B cell (primary cell): ENCODE measurements around the gene SCAMP3. TPM values are rescaled to one million over a fixed set of nuclear protein-coding genes. Genes with fewer than 3 reads are reported as not detected.

Source experiments
- ATAC-seq: fragments of 200-7000 bp; cut with Tn5 transposase; one replicate; pipeline ENCODE4 v1.10.0; 2021; ENCODE audit warnings: low read depth, mild to moderate bottlenecking, moderate number of reproducible peaks, moderate library complexity
- CTCF ChIA-PET: fragments of 350-600 bp; sonication (Branson Sonifier 250); formaldehyde crosslinking; loops from one replicate; lab custom pipeline; 2021; ENCODE audit warnings: antibody characterized with exemption, inconsistent platforms; lab: Charles Lee
- POLR2A ChIA-PET: fragments of 350-600 bp; sonication (Branson Sonifier 250); formaldehyde crosslinking; loops from one replicate; lab custom pipeline; 2021; ENCODE audit warnings: antibody characterized with exemption; lab: Charles Lee
- DNase-seq: peaks from one replicate; pipeline ENCODE4 v3.0.0; 2013
- H2AFZ ChIP-seq: 2 replicates; pipeline ENCODE4 v1.6.1; 2012; ENCODE audit warnings: mild to moderate bottlenecking, low read depth, low read length; ENCODE audit not compliant: insufficient read depth, poor library complexity, severe bottlenecking
- H3K27ac ChIP-seq, 2 donors: 1 replicate in 1 of 2; 2 replicates in 1 of 2; pipeline ENCODE4 v1.5.1; 2012 to 2013; ENCODE audit warnings: low read length in 2 of 2, mild to moderate bottlenecking in 2 of 2, moderate library complexity in 1 of 2
- H3K27me3 ChIP-seq, 4 experiments: fragments of 200-600 bp in 1 of 4; sonication (generic) in 1 of 4; replicated peaks in 1 of 4; 1 replicate in 2 of 4; 2 replicates in 2 of 4; pipeline versions ENCODE4 v1.6.1 to v1.7.0; 2013 to 2016; ENCODE audit warnings: low read length in 3 of 4, mild to moderate bottlenecking in 2 of 4, mixed read lengths in 1 of 4, moderate library complexity in 1 of 4; ENCODE audit not compliant: insufficient read depth in 4 of 4, control insufficient read depth in 3 of 4; ENCODE audit errors: control extremely low read depth in 1 of 4
- H3K36me3 ChIP-seq, 2 experiments: replicated peaks in 1 of 2; 1 replicate in 1 of 2; 2 replicates in 1 of 2; pipeline versions ENCODE4 v1.6.1 to v1.7.1; 2013; ENCODE audit warnings: low read length in 1 of 2; ENCODE audit not compliant: insufficient read depth in 2 of 2, control insufficient read depth in 1 of 2; ENCODE audit errors: control extremely low read depth in 1 of 2, extremely low read depth in 1 of 2
- H3K4me1 ChIP-seq, 2 donors: fragments of 200-600 bp in 1 of 2; sonication (generic) in 1 of 2; 1 replicate in 1 of 2; 2 replicates in 1 of 2; pipeline versions ENCODE4 v1.5.1 to v1.6.1; 2013 to 2017; ENCODE audit warnings: low read length in 2 of 2; ENCODE audit not compliant: control insufficient read depth in 2 of 2, insufficient read depth in 2 of 2
- H3K4me2 ChIP-seq: replicated peaks from 2 replicates; pipeline ENCODE3; 2012; ENCODE audit warnings: mild to moderate bottlenecking, low read depth, low read length; ENCODE audit not compliant: poor library complexity, severe bottlenecking
- H3K4me3 ChIP-seq, 5 experiments: fragments of 200-600 bp in 1 of 5; sonication (generic) in 1 of 5; 1 replicate in 3 of 5; 2 replicates in 2 of 5; pipeline versions ENCODE4 v1.5.1 to v1.7.0; 2011 to 2016; ENCODE audit warnings: low read length in 4 of 5, mild to moderate bottlenecking in 4 of 5, low read depth in 2 of 5, control low read depth in 1 of 5, moderate library complexity in 1 of 5; ENCODE audit not compliant: insufficient read depth in 1 of 5; ENCODE audit errors: control extremely low read depth in 1 of 5, extremely low read depth in 1 of 5
- H3K79me2 ChIP-seq: fragments of 200-600 bp; sonication (generic); one replicate; pipeline ENCODE4 v1.6.0; 2016; ENCODE audit warnings: low read length; ENCODE audit not compliant: control insufficient read depth, insufficient read depth
- H3K9ac ChIP-seq: fragments of 200-600 bp; sonication (generic); 2 replicates; pipeline ENCODE4 v1.6.1; 2017; ENCODE audit warnings: mild to moderate bottlenecking, low read length, moderate library complexity
- H3K9me3 ChIP-seq, 3 donors: one replicate each; pipeline versions ENCODE4 v1.6.1 to v1.7.1; 2013; ENCODE audit warnings: low read length in 2 of 3; ENCODE audit not compliant: control insufficient read depth in 2 of 3, insufficient read depth in 1 of 3; ENCODE audit errors: control extremely low read depth in 1 of 3
- H4K20me1 ChIP-seq: 2 replicates; pipeline ENCODE4 v1.6.0; 2012; ENCODE audit warnings: mild to moderate bottlenecking, low read length; ENCODE audit not compliant: insufficient read depth, control insufficient read depth, poor library complexity, severe bottlenecking
- H3K27ac Mint-ChIP-seq: one replicate; pipeline ENCODE4 v1.8.0; 2021; ENCODE audit warnings: mixed read lengths
- H3K27me3 Mint-ChIP-seq: one replicate; pipeline ENCODE4 v1.8.0; 2021; ENCODE audit warnings: mixed read lengths
- H3K4me1 Mint-ChIP-seq: one replicate; pipeline ENCODE4 v1.8.0; 2021; ENCODE audit warnings: mixed read lengths
- H3K4me3 Mint-ChIP-seq: one replicate; pipeline ENCODE4 v1.8.0; 2021; ENCODE audit warnings: mixed read lengths
- H3K9me3 Mint-ChIP-seq: one replicate; pipeline ENCODE4 v1.8.0; 2022; ENCODE audit warnings: mixed read lengths; ENCODE audit not compliant: insufficient read depth
- EZH2 ChIP-seq: IDR thresholded peaks from 2 replicates; pipeline ENCODE4 v1.6.1; 2012; ENCODE audit warnings: borderline replicate concordance, low read depth, mild to moderate bottlenecking, moderate library complexity, low read length; ENCODE audit not compliant: insufficient read depth, poor library complexity, severe bottlenecking
- WGBS: methylation state at CpG from one replicate; pipeline ENCODE4 v1.1.5; 2013; ENCODE audit warnings: missing lambda C conversion rate; ENCODE audit not compliant: insufficient coverage; 5-methylcytosine and 5-hydroxymethylcytosine counted together
- intact Hi-C: fragments of 100-400 bp; cut with micrococcal nuclease; formaldehyde crosslinking; loops from one replicate; pipeline ENCODE4 v1.10.0; 2022
- polyA plus RNA-seq: library from polyadenylated mRNA; depleted of rRNA; stranded (reverse); fragments of >200 nt; gene quantifications from 2 replicates; pipeline ENCODE4 v1.2.3, GENCODE V29; 2012
- total RNA-seq, 2 donors: library from RNA; stranded (reverse); fragments of 120-200 nt in 1 of 2; gene quantifications; 1 replicate in 1 of 2; 2 replicates in 1 of 2; pipeline versions ENCODE4 v1.2.3 to v1.2.4, GENCODE V29; 2013 to 2022
- TF ChIP-seq, protein P1 (sequence below): fragments of 200-600 bp; IDR thresholded peaks from one replicate; pipeline ENCODE4 v1.8.0; 2022; ENCODE audit warnings: antibody characterized with exemption, mild to moderate bottlenecking

The SCAMP3 gene
- total and polyA plus RNA-seq, 2 donors (not counting 1 experiment from before 2014, with no cell fraction given), result 79.8 to 107 TPM

DNA sequence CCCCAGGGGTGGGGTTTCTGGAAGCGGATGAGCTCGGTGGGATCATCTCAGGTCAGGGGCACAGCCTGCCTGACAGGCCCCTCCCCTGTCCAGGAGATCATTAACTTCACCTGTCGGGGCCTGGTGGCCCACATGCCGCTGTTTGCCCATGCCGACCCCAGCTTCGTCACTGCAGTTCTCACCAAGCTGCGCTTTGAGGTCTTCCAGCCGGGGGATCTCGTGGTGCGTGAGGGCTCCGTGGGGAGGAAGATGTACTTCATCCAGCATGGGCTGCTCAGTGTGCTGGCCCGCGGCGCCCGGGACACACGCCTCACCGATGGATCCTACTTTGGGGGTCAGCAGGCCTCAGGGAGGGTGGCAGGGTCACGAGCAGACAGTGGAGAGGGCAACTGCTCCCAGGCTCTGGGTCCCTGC lies 23.5 kb upstream of the SCAMP3 start:
- no peak for TF ChIP-seq EZH2
- TF ChIP-seq, protein P1, sequence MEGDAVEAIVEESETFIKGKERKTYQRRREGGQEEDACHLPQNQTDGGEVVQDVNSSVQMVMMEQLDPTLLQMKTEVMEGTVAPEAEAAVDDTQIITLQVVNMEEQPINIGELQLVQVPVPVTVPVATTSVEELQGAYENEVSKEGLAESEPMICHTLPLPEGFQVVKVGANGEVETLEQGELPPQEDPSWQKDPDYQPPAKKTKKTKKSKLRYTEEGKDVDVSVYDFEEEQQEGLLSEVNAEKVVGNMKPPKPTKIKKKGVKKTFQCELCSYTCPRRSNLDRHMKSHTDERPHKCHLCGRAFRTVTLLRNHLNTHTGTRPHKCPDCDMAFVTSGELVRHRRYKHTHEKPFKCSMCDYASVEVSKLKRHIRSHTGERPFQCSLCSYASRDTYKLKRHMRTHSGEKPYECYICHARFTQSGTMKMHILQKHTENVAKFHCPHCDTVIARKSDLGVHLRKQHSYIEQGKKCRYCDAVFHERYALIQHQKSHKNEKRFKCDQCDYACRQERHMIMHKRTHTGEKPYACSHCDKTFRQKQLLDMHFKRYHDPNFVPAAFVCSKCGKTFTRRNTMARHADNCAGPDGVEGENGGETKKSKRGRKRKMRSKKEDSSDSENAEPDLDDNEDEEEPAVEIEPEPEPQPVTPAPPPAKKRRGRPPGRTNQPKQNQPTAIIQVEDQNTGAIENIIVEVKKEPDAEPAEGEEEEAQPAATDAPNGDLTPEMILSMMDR, result no peak
- Histone ChIP-seq H3K27me3 (no peaks in the 10 kb centered on the region), H3K4me3 (no peak overlapping the region), H2AFZ (no peak overlapping the region), H3K36me3 (no peaks in the 10 kb centered on the region), H3K27ac (no peak overlapping the region), H3K9me3 (no peaks in the 10 kb centered on the region), H3K4me1 (no peaks in the 10 kb centered on the region), H4K20me1 (no peaks in the 10 kb centered on the region), H3K4me2 (no peak overlapping the region), H3K9ac (no peak overlapping the region), H3K79me2 (no peaks in the 10 kb centered on the region)
- Mint-ChIP-seq H3K27me3 (no peaks in the 10 kb centered on the region), H3K9me3 (no peaks in the 10 kb centered on the region), H3K27ac (no peak overlapping the region), H3K4me1 (no peaks in the 10 kb centered on the region), H3K4me3 (no peak overlapping the region)
- no peak for DNase-seq
- WGBS, result 96% methylated on average over 17 of the region's 18 CpGs
- intact Hi-C loops, result no loop called here
- POLR2A ChIA-PET, result no interaction called here
- CTCF ChIA-PET, result no interaction called here
- no peak for ATAC-seq

DNA sequence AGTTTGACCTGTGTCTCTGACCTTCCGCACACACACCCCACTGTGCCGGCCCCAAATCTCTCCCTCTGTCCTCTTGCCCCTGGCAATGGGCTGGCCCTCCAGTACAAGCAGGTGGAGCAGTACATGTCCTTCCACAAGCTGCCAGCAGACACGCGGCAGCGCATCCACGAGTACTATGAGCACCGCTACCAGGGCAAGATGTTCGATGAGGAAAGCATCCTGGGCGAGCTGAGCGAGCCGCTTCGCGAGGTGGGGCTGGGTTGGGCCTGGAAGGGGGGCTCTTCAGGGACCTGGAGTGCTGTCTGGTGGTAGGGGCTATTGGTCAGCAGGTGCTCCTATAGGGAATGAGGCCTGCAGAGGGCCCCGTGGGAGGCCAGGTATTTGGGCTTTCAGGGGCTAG lies 22.9 kb upstream of the SCAMP3 start:
- no peak overlapping the region for H3K9ac ChIP-seq
- WGBS, result 97% methylated on average over 13 of the region's 14 CpGs
- no peak overlapping the region for H3K4me3 Mint-ChIP-seq

More for the DNA sequence above, 22.9 kb upstream of the SCAMP3 start:
- Histone ChIP-seq H3K4me2 (no peak overlapping the region), H3K36me3 (no peaks in the 10 kb centered on the region), H3K27me3 (no peaks in the 10 kb centered on the region), H3K4me3 (no peak overlapping the region), H3K27ac (no peak overlapping the region), H3K9me3 (no peaks in the 10 kb centered on the region), H3K4me1 (no peaks in the 10 kb centered on the region), H4K20me1 (no peaks in the 10 kb centered on the region), H2AFZ (no peak overlapping the region), H3K79me2 (no peaks in the 10 kb centered on the region)
- DNase-seq (no peak), ATAC-seq (no peak)
- Mint-ChIP-seq H3K27me3 (no peaks in the 10 kb centered on the region), H3K9me3 (no peaks in the 10 kb centered on the region), H3K4me1 (no peaks in the 10 kb centered on the region), H3K27ac (no peak overlapping the region)
- intact Hi-C loops, result no loop called here
- TF ChIP-seq EZH2, result no peak
- TF ChIP-seq, protein P1, result no peak
- ChIA-PET CTCF (no interaction called here), POLR2A (no interaction called here)
